ENCODE data around the gene CHRM1.

The CHRM1 gene

DNA sequence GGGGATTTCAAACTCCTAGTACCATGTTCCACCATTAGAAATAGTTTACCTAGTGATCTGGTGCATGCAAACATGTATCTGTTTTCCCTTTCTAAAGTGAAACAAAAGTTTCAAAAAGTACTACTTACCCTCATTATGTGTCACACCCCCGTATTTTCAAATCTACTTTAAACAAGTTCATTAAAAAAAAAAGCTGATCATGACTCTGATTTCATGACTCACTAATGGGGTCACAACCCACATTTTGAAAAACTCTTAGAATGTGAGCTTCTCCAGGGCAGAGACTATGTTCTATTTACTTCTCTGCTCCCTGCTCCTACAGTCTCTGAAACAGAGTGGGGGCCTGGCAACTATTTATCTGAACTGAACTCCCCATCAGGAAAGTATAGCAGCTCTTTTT, 18.2 kb downstream of the CHRM1 start:
- no peak for DNase-seq

GRCh38 chr11:62898027-62898426, 23.1 kb downstream of the CHRM1 start:
- no peak for DNase-seq

DNA sequence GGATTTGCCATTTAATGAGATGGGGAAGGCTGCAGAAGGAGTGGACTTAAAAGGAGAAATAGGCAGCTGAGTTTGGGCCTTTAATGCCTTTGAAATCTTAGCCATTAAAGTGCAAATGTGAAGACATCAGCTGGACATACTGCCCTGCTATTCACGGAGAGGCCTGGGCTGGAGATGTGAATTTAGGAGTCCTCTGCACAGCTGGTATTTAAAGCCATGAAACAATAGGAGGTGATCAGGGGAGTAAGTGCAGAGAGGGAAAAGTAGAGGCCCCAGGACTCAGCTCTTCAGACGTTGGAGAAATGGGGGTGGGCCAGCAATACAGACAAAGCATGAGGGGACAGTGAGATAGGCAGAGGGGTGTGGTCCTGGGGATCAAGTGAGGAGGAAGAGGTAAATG, 23.9 kb downstream of the CHRM1 start:
- DNase-seq: no peak

DNA sequence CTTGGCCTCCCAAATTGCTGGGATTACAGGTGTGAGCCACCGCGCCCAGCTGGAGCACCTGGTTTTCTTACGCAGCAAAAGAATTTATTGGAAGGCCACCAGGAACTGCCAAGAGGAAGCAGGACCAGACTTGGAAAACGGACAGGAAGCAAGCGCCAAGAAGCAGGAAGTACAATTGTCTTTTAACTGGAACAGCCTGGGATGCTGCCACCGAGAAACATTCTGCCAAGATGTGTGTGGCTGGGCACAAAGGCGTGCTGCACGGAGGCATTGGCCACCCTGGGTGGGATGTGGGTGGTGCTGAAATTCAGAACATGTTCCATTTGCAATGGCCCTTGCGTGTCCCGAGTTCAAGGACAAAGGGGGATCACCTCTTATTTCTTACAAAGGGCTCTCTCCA, 25.1 kb downstream of the CHRM1 start:
- no peak for DNase-seq

GRCh38 chr11:62895501-62895900, 25.7 kb downstream of the CHRM1 start:
- no peak for DNase-seq

DNA sequence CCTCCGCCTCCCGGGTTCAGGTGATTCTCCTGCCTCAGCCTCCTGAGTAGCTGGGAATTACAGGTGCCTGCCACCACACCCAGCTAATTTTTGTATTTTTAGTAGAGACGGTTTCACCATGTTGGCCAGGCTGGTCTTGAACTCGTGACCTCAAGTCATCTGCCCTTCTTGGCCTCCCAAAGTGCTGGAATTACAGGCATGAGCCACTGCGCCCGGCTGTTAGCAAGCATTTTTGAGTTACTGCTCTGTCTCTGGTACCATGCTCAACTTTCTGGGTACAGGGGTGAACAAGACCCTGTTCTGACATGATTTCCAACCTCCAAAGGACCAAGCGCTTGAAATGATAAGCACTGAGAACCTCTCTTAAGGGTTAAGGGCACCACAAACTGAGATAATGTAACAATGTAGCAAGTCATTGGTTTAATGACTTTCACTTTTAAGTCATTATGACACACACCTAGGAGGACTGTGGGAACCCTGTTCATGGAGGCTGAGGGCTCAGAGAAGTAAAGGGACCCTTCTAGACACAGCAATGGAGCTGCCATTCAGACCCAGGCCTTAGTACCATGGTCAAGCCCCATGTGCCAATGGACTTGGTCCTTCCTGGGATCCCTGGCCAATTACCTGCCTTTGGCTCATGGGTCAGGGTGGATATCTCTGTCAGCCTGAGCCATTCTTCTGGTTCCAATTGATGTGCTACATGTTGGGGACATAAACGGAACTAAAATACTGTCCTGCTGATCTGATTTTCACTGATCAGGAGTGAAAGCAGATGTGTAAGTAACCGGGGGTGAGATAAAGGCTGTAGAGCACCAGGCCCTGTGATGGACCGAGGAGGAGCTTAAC, 28.9 kb downstream of the CHRM1 start:
- no peak for DNase-seq

- no peak for DNase-seq
These were observed 31.4 kb downstream of the CHRM1 start for GRCh38 chr11:62889484-62890437.

- no peak for DNase-seq
These were observed 32.1 kb downstream of the CHRM1 start for GRCh38 chr11:62889126-62889483.

- DNase-seq: no peak
These were observed 32.8 kb downstream of the CHRM1 start for GRCh38 chr11:62888406-62888805.

DNA sequence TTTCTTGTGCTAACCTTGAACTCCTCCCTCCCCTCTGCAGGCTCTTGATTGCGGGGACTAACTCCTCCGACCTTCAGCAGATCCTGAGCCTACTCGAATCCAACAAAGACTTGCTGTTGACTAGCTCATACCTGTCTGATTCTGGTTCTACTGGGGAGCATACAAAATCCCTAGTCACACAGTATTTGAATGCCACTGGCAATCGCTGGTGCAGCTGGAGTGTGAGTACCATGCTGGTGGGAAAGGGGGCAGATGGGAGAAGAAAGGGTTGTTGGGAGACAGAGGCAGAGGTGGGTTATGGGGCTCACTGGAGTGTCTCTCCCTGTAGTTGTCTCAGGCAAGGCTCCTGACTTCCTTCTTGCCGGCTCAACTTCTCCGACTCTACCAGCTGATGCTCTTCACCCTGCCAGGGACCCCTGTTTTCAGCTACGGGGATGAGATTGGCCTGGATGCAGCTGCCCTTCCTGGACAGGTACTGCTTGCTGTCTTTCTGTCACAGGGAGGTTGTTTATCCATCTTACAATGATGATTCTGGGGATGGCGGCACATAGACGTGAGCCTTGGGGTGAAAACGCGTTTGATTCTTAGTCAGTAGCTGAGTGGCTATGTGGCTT, 35.9 kb downstream of the CHRM1 start:
- DNase-seq: no peak

DNA sequence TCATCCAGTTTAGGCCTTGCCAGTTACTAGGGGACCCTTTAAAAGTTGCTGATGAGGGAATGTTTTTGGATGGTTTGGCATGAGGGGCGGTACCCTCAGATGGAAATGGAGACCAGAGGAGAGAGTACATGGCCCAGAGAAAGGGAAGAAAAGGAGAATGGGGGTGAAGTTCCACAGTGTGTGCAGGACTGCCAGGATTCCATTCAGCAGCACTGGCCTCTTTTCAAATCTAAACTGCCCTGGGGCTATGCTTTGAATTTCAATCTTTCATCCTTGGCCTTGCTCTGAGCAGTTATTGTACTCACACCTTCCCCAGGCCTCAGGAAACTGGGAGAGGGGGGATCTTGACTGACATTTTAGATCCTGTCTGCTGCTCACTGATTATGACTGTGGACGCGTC, 37.5 kb downstream of the CHRM1 start:
- DNase-seq: no peak

GRCh38 chr11:62882788-62883501, 38.2 kb downstream of the CHRM1 start:
- DNase-seq: no peak

- DNase-seq: no peak
These were observed 38.8 kb downstream of the CHRM1 start for GRCh38 chr11:62882431-62882749.

DNA sequence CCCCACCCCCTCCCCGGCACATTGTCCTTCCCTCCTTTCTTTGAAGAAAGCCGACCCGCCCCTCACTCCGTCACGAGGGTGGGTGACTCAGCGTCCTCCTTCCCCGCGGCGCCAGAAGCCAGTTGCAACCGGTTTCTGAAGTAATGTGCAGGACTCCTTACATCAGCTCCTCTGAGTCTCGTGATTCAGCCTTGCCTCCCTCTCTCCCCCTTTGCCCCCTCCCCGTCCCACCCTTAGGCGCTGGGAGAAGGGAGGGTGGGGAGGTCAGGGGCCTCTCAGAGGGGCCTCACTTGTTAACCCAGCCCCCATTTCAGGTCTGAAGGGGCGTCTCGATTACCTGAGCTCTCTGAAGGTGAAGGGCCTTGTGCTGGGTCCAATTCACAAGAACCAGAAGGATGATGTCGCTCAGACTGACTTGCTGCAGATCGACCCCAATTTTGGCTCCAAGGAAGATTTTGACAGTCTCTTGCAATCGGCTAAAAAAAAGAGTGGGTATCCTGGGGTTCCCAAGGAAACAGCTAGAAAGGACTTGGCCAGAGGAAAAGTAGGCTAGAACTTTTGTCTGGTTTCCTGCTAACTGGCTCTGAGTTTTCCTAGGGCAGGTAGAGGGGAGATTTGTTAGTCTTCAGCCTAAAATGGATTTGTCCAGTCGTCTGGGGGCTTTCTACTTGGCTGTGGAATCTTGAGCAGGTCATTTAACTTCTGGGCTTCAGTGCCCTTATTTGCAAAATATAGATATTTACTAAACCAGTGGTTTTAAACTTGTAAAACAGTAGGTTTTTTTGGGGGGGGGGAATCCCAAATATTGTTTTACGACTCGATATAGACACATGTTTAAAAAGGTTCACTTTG, 39.4 kb downstream of the CHRM1 start:
- DNase-seq: no peak

DNA sequence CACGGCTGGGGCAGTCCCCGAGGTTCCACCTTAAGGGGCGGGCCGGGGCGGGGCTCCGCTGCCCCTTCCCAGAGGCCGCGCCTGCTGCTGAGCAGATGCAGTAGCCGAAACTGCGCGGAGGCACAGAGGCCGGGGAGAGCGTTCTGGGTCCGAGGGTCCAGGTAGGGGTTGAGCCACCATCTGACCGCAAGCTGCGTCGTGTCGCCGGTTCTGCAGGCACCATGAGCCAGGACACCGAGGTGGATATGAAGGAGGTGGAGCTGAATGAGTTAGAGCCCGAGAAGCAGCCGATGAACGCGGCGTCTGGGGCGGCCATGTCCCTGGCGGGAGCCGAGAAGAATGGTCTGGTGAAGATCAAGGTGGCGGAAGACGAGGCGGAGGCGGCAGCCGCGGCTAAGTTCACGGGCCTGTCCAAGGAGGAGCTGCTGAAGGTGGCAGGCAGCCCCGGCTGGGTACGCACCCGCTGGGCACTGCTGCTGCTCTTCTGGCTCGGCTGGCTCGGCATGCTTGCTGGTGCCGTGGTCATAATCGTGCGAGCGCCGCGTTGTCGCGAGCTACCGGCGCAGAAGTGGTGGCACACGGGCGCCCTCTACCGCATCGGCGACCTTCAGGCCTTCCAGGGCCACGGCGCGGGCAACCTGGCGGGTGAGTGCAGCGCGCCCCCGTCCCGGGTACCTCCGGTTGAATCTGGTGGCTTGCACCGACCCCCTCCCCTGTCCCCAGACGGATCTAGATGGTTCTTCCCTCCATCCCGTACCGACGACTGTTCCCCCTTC, 40.2 kb downstream of the CHRM1 start, which contains the start of gene SLC3A2:
TSS of gene SLC3A2 (plus strand) at position 94 of the 776 bp plus-strand sequence. CDS start at position 222, 128 bp downstream.
- DNase-seq: peak; percentile 52

DNA sequence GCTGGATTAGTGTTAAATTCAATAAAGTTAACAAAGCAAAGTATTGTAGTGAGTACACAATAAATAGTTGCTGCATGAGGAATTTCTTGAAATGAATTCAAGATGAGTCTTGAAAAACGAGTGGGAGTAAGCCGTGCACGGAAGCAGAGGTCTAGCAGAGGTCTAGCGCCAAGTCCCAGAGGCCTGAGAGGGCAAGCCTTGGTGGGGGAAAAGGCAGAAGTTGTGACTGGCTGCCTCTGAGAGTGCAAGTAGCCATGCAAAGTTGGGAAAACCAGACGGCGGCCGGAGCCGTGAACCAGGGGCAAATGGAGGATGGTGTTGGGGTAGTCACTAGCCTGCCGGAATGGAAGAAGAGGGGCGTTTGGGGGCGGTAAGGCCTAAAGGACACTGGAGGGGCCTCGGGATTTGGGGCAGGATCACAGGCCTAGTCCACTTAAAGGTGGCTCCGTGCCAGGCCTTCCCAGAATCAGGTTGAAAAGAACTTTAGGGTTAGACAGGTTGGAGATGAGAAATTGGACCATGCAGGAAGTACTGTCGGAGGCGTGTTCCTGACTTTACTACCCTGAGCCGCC, 40.8 kb downstream of the CHRM1 start:
- DNase-seq: no peak

DNA sequence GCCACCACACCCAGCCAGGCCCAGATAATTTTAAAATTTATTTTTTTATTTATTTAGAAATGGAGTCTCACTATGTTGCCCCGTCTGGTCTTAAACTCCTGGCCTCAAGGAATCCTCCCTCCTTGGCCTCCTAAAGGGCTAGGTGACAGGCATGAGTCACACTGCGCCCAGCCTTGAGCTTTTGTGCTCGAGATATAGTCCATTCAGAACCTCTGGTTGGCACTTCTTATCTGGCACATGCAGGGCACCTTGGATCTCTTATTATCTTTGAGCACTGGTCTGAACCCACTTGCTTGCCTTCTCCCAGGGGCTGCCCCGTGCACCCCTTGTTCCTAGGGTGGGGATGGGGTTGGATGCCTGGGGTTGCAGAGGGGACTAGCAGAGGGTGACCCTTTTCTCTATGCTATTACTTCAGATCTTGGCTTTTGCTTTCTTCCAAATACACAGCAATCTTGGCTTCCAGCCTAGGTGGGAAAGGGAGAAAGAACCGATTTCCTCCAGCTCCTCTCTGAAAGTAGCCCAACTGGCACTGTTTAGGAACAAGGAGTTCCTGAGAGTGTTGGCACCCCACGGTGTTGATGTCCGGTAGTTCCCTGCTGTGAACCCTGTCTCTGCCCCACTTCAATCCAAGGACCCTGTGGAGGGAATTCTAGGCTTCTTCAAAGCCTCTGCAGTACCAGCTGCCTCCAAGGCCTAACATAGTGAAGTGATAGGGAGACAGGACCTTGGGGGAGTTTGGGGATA, 41.8 kb downstream of the CHRM1 start:
- no peak for DNase-seq

GRCh38 chr11:62876712-62877111, 44.5 kb downstream of the CHRM1 start:
- DNase-seq: no peak

DNA sequence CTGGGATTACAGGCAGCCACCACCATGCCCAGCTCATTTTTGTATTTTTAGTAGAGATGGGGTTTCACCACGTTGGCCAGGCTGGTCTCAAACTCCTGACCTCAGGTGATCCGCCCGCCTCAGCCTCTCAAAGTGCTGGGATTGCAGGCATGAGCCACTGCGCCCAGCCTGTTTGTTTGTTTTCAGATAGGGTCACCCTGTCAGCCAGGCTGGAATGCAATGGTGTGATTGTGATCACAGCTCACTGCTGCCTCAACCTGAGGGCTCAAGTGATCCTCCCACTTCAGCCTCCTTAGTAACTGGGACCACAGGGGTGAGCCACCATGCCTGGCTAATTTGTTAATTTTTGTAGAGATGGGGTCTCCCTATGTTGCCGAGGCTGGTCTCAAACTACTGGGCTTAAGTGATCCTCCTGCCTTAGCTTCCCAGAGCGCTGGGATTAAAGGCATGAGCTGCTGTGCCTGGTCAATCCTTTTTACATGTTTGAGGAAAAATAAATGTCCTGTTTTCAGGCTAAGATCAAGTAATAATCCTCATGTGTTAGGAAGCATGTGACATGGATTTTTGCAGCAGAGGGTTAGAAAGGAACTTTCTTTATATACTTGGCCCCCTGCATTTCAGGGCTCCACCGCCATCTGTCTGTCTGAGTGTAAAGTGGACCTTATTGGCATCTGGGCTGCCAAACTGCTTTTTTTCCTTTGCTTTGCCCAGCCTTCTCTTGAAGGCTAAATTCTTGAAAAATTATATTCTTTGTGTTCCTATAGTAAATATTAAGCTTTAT, 45.3 kb downstream of the CHRM1 start:
- no peak for DNase-seq
